ENCODE data around the gene XKR7. TPM values are rescaled to one million over a fixed set of nuclear protein-coding genes. Genes with fewer than 3 reads are reported as not detected.

Gene XKR7
- total RNA-seq, 1 donor from 2014 or later, result not detected

GRCh38 chr20:31989030-31989645 is 21.2 kb downstream of the XKR7 start:
- Mint-ChIP-seq H3K4me1 (ENCODE audit: unreplicated experiment) (no peaks in the 10 kb centered on the region), H3K4me3 (ENCODE audit: unreplicated experiment) (no peak overlapping the region), H3K36me3 (ENCODE audit: unreplicated experiment) (no peaks in the 10 kb centered on the region), H3K9me3 (ENCODE audit: unreplicated experiment) (no peaks in the 10 kb centered on the region), H3K27me3 (ENCODE audit: unreplicated experiment) (peaks cover 32% of the 10 kb centered on the region), H3K27ac (ENCODE audit: unreplicated experiment) (no peak overlapping the region)
- DNase-seq (ENCODE audit: extremely low spot score, unreplicated experiment), result no peak
- TF ChIP-seq CTCF (IDR thresholded peaks at IDR 0.05), result no peak

- Mint-ChIP-seq H3K9me3 (ENCODE audit: unreplicated experiment) (no peaks in the 10 kb centered on the region), H3K27me3 (ENCODE audit: unreplicated experiment) (peaks cover 37% of the 10 kb centered on the region), H3K4me1 (ENCODE audit: unreplicated experiment) (no peaks in the 10 kb centered on the region), H3K4me3 (ENCODE audit: unreplicated experiment) (no peak overlapping the region), H3K27ac (ENCODE audit: unreplicated experiment) (no peak overlapping the region), H3K36me3 (ENCODE audit: unreplicated experiment) (no peaks in the 10 kb centered on the region)
- TF ChIP-seq CTCF (IDR thresholded peaks at IDR 0.05), result no peak
- DNase-seq (ENCODE audit: extremely low spot score, unreplicated experiment), result no peak
Observed at GRCh38 chr20:31990641-31991338, 22.8 kb downstream of the XKR7 start.

GRCh38 chr20:31991339-31991705 is 23.4 kb downstream of the XKR7 start:
- no peak for TF ChIP-seq CTCF (IDR thresholded peaks at IDR 0.05)
- Mint-ChIP-seq H3K27ac (ENCODE audit: unreplicated experiment) (no peak overlapping the region), H3K9me3 (ENCODE audit: unreplicated experiment) (no peaks in the 10 kb centered on the region), H3K4me3 (ENCODE audit: unreplicated experiment) (no peak overlapping the region), H3K36me3 (ENCODE audit: unreplicated experiment) (no peaks in the 10 kb centered on the region), H3K4me1 (ENCODE audit: unreplicated experiment) (no peaks in the 10 kb centered on the region), H3K27me3 (ENCODE audit: unreplicated experiment) (peaks cover 41% of the 10 kb centered on the region)
- no peak for DNase-seq (ENCODE audit: extremely low spot score, unreplicated experiment)

GRCh38 chr20:31992086-31992485 is 24.1 kb downstream of the XKR7 start:
- H3K9me3 Mint-ChIP-seq (ENCODE audit: unreplicated experiment), result no peaks in the 10 kb centered on the region
- no peaks in the 10 kb centered on the region for H3K36me3 Mint-ChIP-seq (ENCODE audit: unreplicated experiment)
- peaks cover 47% of the 10 kb centered on the region for H3K27me3 Mint-ChIP-seq (ENCODE audit: unreplicated experiment)
- H3K4me3 Mint-ChIP-seq (ENCODE audit: unreplicated experiment), result no peak overlapping the region
- no peaks in the 10 kb centered on the region for H3K4me1 Mint-ChIP-seq (ENCODE audit: unreplicated experiment)
- no peak overlapping the region for H3K27ac Mint-ChIP-seq (ENCODE audit: unreplicated experiment)
- TF ChIP-seq CTCF (IDR thresholded peaks at IDR 0.05), result no peak
- no peak for DNase-seq (ENCODE audit: extremely low spot score, unreplicated experiment)

- Mint-ChIP-seq H3K9me3 (ENCODE audit: unreplicated experiment) (no peaks in the 10 kb centered on the region), H3K4me3 (ENCODE audit: unreplicated experiment) (no peak overlapping the region), H3K4me1 (ENCODE audit: unreplicated experiment) (no peaks in the 10 kb centered on the region), H3K36me3 (ENCODE audit: unreplicated experiment) (no peaks in the 10 kb centered on the region), H3K27ac (ENCODE audit: unreplicated experiment) (no peak overlapping the region), H3K27me3 (ENCODE audit: unreplicated experiment) (peaks cover 52% of the 10 kb centered on the region)
- TF ChIP-seq CTCF (IDR thresholded peaks at IDR 0.05), result no peak
- no peak for DNase-seq (ENCODE audit: extremely low spot score, unreplicated experiment)
Observed at GRCh38 chr20:31996996-31997395, 29.0 kb downstream of the XKR7 start.
